ENCODE results near the gene THOC6.

THOC6 gene

DNA sequence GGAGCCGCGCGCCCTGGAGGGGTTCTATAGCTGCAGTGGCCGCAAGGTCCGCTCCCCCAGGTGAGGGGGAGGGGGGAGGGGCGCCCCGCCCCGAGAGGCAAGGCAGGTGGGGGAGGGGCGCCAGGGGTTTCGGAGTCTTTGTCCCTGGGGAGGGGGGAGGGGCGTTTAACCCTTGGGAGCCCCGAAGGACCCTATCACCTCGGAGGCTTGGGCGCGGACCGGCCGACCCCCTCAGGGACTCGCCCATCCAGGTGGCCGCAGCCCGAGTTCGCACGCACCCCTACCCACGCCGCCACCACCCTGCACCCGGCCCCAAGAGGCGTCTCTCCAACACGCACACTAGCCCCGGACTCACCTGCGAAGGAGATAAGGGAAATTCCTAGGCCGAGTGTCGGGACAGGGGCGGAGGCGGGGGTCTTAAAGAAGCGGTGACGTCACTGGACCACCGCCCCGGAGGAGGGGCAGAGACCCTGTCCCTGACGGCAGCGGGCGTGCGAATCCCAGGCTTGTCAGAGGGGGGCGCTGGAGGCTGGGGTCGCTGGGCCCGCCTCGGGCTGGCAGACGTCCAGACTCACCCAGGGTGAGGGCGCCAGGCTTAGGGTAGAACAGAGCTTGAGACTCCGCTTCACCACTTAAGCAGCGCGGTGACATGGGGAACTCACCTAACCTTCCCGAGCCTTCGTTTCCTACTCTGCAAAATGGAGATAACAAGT, 5.9 kb upstream of the THOC6 start, which contains the start of gene CLDN6:
Gene CLDN6 (minus strand): TSS at position 390 of the 713 bp plus-strand sequence. CDS start 2,162 bp downstream, outside the sequence.
- DNase-seq: no peak

DNA sequence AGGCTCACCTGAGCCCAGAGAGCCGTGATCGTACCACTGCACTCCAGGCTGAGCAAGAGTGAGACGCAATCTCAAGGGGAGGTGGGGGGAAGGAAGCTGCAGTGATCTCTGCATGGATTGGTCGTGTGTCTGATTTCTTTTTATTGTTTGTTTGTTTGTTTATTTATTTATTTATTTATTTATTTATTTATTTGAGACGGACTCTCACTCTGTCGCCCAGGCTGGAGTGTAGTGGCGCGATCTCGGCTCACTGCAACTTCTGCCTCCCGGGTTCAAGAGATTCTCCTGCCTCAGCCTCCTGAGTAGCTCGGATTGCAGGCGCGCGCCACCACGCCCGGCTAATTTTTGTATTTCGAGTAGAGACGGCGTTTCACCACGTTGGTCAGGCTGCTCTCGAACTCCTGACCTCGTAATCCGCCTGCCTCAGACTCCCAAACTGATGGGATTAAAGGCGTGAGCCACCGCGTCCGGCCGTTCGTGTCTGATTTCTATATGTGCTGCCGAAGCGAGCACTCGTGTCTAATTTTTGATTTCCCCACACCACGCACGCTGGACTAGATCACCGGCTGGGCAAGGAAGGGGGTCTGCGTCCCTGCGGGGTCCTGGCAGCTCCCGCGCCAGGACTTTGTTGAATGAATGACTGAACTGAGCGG, 4.1 kb upstream of the THOC6 start:
- DNase-seq: no peak

DNA sequence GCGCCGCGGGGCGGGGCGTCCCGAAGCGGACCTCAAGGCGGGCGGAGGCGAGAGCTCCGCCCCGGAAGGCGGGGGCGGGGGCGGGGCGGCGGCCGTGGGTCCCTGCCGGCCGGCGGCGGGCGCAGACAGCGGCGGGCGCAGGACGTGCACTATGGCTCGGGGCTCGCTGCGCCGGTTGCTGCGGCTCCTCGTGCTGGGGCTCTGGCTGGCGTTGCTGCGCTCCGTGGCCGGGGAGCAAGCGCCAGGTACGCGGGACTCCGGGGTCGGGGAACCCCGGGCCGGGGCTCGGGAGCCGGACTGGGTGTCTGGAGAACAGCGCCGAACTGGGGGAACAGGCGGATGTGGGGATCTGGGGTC, 3.6 kb upstream of the THOC6 start, which contains the start of gene TNFRSF12A:
Gene TNFRSF12A (plus strand): TSS at position 122 of the 357 bp plus-strand sequence. CDS start 30 bp downstream, at position 152.
- DNase-seq: peak; percentile 8

DNA sequence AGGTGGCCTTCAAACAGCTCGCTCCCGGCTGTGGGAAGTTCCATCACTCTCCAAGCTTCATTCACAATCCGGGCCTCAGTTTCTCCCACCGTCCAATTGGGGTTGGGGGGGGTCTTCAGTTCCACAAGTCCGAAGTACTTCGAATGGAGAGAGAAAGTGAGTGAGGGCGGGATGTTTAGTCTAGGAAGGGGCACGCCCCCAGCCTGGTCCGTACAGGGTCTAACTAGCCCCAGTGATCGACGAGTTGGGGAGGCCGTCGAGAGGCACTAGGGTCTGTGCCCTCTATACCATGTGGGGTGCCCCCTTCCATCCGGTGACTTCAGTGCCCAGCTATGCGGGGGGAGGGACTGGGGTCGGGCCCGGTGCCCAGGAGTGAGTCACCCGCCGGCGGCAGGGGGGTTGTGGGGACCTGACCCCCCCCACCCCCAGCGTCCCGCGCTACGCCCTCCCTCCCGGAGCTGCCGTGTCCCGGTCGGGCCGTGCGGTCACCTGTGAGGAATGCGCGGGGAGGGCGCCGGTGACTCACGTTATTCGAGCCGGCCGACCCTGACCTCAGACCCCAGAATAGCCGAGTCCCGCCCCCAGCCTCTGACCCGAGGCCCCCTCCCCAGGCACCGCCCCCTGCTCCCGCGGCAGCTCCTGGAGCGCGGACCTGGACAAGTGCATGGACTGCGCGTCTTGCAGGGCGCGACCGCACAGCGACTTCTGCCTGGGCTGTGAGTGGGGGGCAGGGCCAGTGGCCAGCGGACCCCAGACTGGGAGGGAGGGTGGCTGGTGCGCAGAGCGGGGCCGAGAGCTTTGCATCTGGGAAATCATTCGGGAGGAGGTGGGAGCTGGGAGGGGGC, 3.0 kb upstream of the THOC6 start:
- DNase-seq: no peak

DNA sequence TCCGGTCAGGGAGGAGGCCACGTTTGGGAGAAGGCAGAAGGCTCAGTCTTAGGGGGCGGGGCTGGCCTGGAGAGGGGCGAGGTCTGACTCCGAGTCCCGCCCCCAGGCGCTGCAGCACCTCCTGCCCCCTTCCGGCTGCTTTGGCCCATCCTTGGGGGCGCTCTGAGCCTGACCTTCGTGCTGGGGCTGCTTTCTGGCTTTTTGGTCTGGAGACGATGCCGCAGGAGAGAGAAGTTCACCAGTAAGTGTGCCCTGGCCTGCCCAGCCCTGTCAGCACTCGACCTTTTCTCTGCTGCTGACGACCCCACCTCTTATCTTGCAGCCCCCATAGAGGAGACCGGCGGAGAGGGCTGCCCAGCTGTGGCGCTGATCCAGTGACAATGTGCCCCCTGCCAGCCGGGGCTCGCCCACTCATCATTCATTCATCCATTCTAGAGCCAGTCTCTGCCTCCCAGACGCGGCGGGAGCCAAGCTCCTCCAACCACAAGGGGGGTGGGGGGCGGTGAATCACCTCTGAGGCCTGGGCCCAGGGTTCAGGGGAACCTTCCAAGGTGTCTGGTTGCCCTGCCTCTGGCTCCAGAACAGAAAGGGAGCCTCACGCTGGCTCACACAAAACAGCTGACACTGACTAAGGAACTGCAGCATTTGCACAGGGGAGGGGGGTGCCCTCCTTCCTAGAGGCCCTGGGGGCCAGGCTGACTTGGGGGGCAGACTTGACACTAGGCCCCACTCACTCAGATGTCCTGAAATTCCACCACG, 2.2 kb upstream of the THOC6 start:
- DNase-seq: no peak

DNA sequence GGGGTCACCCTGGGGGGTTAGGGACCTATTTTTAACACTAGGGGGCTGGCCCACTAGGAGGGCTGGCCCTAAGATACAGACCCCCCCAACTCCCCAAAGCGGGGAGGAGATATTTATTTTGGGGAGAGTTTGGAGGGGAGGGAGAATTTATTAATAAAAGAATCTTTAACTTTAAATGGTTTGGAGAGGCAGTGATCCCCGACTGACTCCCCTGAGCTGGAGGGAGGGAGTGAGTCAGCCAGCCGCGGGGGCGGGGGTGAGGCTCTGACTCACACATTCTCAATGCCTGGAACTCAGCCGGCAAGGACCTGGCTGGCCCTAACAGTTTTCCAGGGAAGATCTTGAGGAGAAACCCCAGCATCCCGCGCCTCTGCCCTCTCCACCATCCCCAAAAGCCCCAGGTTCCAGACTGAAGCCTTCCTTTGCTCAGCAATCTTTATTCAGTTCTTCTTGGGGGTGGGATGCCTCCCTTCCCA, 1.6 kb upstream of the THOC6 start:
- DNase-seq: no peak

DNA sequence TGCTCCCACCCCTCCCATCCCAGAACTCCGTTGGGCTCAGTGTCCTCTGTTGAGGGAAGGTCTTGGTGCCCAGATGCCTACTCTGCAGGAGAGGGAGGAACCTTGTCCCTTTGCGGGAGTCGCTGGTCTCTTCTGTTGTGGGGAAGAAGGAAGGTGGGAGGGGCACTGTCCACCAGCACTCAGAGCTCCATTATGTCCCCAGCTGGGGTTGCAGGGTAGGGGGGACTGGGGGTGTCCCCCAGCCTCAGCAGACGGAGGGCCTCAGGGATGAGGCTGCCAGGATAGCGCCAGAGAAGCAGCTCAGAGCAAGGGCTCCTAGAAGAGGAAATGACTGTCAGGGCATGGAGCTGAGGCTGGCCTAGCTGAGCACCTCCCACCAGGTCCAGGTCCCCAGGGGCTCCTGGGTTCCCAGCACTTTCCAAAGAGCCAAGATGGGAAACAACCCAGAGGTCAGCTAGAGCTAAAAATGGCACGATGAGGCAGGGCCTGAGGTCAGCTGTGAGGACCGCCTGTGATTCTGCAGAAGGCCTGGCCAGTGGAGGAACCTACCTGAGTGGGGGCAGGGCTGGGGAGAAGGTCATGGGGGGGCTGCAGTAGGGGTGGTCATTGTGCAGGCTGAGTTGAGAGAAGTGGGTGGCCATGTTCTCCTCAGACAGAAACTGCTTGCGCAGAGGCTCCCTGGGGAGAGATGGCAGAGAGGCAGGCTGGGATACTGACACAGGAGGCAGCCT, 986 bp upstream of the THOC6 start:
- no peak for DNase-seq

DNA sequence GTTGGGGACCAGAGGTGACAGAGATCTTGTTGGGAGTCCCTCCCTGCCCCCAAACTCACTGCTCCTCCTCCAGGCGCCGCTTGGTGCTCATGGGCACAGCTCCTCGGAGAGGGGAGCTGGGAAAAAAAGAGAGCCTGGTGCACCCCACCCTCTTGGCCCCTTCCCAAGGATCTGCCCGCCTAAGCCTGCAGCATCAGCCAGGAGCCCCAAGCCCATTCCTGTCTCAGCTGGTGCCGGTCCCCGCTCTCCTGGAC, 493 bp upstream of the THOC6 start:
- no peak for DNase-seq

DNA sequence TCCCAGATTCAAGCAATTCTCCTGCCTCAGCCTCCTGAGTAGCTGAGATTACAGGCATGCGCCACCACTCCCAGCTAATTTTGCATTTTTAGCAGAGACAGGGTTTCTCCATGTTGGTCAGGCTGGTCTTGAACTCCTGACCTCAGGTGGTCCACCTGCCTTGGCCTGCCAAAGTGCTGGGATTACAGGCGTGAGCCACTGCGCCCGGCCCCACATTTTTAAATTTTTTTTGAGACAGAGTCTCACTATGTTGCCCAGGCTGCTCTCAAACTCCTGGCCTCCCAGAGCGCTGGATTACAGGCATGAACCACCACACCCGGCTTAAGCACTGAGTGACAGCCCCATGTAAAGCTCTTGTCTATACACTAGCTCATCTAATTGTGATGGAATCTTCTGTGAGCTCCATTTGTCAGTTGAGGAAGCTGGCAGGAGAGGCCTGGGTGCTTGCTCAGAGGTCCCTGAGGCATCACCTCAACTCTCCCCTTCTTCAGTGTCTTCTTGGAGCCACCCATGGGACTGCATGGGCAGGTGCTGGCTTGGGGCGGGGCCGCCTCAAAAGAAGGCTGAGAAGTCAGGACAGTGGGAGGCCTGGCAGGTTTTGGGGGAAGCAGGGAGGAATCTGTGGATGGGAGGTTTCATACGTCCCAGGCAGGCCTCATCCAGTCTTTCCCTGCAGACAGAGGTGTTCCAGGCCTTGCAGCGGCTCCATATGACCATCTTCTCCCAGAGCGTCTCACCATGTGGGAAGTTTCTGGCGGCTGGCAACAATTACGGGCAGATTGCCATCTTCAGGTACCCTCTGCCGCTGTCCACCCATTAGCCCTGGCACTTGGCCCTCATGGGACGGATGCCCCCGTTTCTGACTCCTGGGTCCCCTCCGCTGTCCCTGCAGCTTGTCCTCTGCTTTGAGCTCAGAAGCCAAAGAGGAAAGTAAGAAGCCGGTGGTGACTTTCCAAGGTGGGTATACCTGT, 1.5 kb downstream of the THOC6 start:
- no peak for DNase-seq

DNA sequence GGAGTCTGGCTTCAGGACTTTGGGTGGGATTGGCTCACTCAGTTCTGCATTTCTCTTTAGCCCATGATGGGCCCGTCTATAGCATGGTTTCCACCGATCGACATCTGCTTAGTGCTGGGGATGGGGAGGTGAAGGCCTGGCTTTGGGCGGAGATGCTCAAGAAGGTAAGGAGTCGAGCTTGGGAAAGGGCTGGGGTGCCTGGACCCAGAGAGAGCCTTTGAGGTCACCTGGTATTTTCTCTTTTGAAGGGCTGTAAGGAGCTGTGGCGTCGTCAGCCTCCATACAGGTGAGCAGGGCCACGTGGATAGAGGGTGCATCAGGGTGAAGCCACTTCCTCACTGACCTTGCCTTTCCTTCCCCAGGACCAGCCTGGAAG, 2.2 kb downstream of the THOC6 start:
- DNase-seq: no peak

DNA sequence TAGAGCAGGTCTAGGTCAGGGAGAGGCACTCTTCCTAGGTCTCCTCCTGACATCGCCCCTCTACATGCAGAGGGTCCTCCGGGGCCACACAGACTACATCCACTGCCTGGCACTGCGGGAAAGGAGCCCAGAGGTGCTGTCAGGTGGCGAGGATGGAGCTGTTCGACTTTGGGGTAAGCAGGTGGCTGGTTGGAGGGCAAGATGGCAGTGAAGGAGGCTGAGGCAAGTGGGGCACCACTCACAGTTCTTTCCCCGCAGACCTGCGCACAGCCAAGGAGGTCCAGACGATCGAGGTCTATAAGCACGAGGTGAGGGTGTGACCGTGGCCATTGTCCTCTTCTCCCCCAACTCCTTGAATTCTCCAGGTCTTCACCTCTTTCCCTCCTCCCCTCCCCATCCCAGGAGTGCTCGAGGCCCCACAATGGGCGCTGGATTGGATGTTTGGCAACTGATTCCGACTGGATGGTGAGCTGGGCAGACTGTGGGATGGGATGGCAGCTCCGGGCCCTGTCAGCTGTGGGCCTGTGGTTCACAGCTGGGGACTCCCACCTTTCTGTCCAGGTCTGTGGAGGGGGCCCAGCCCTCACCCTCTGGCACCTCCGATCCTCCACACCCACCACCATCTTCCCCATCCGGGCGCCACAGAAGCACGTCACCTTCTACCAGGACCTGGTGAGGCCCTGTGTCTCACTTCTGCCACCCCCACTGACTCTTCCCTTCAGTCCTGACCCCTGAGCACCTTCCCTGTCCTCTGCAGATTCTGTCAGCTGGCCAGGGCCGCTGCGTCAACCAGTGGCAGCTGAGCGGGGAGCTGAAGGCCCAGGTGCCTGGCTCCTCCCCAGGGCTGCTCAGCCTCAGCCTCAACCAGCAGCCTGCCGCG, 3.0 kb downstream of the THOC6 start:
- DNase-seq: no peak

DNA sequence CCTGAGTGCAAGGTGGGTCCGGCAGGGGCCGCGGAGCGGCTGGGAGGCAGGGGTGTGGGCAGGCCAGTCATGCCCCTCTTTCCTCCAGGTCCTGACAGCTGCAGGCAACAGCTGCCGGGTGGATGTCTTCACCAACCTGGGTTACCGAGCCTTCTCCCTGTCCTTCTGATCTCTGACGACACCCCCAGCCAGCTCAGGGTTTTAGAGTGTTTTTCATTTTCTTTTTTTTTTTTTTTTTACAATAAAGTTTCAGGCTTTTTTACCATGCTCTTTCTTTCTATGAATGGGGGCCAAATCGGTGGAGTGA, 3.6 kb downstream of the THOC6 start:
- DNase-seq: no peak

DNA sequence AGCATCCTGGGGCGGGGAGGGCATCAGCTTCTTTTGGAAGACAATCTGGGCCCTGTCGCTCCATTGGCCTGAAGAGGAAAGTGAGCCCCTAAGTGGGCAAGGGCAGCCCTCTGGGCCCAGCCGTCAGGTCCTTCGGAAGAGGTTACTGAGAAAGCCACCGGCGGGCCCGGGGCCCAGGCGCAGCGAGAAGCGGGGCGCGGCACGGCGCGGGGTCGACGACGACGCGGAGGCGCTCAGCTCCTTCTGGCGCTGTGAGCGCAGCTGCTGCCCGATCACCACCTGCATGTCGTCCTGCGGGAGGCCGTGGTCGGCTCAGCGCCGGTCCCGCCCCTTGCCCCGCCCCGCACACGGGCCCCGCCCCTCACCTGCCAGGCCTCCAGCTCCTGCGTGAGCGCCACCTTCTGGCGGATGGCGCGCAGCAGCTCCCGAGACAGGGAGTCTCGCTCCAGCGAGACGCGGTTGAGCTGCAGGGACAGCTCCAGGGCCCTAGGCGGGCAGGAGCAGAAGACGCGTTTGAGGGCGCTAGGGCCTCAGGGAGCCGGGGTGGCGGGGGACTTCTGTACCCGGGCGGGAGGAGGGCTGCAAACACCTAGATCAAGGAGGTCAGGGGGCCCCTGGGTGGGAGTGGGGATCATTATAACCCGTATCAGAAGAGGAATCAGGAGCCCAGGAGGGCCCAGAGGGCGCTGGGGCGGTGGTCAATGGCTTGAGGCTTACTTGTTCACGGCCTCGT, 4.3 kb downstream of the THOC6 start:
- DNase-seq: peak; percentile 68

DNA sequence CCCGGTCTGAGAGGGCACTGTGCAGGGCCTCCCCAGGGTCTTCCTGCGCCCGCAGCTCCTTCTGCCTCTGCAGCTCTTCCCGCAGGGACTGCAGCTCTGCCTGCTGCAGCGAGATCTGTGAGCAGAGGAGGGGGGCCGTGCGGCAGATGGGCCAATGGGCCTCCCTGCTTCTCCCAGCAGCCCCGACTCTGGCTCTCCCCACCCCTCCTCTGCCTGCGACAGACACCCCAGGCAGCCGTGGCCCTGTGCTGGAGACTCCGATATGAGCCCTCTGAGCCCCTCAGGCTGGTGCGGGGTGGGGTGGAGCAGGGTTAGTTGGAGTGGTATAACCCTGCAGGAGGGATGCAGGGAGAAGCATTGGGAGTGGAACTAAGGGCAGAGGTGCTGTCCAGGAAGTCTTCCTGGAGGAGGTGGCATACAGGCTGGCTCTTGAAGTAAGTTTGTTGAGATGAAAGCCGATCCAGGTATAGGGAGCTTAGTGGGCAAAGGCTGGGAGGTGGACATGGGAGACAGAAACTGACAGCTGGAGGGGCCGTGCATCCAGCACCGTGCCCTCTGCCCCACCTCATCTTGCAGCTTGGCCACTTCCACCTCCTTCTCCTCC, 5.0 kb downstream of the THOC6 start:
- DNase-seq: no peak

DNA sequence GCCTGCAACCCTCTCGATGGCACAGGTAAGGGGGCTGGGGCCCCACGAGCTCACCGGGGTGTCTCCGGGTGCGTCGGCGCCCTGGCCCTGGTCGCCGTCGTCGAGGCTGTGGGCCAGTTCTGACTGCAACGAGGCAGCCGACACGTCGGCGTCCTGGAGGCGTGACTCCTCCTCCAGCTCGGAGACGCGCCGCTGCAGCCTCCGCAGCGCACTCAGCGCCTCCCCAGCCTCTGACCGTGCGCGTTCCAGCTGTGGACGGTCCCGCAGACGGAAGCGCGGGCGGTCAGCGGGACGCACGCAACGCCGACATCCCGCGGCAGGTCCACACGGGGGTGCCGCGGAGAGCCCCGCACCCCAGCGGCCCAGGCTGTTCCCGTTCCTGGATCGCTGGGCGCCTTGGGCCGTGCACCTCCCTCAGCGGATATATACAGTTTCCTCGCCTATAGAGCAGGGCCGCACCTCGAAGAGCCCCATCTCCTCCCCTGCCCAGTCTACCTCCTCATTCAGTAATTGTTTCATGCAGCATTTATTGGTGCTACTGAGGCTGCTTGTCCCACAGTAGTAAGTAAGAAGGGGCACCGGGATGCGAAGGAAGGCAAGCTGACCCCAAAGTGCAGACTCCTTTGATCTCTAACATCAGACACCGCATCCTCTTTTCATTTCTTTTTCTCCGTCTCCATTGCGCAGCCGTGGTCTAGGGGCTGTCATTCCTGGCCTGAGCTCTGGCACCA, 5.8 kb downstream of the THOC6 start:
- no peak for DNase-seq

DNA sequence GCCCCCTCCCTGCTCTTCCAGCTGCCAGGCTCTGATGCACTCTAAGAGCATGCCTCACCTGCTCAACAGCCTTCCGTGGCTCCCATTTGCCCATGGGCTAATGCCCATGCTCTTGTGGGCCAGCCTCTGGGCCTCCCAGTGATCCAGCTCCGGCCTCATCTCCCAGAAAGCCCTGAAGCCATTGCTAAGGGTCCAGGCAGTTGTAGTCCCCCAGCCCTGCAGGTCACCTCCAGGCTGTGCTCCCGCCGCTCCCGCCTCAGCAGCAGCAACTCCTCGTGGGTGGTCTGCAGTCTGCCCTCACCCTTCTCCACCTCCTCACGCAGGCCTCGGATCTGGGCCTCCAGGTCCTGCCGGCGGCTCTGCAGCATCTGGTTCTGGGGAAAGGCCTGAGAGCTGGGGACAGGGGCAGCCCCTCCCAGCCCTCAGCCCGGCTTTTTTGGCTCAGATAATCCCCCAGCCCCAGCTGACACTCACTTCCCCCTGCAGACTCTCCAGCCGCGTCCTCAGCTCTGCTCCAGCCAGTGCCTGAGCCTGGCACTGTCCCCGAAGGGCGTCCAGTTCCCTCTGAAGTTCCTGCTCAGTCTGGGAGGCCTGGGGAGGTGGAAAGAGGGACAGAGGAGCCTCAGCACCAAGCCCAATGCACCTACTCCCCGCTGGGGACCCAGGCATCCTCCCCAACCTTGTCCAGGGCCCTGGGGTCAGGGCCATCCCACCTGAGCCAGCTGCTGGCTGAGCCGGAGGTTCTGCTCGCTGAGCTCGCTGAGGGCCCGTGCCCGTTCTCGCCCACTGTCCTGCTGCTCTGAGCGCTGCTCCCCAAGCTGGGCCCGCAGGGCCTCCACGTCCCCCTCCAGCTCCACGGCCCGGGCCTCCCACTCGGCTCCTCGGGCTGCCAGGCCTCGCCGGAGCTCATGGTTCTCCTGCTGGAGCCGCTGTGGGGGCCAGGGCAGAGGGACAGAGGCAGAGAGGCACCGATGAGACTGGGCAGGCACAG, 6.7 kb downstream of the THOC6 start:
- no peak for DNase-seq

DNA sequence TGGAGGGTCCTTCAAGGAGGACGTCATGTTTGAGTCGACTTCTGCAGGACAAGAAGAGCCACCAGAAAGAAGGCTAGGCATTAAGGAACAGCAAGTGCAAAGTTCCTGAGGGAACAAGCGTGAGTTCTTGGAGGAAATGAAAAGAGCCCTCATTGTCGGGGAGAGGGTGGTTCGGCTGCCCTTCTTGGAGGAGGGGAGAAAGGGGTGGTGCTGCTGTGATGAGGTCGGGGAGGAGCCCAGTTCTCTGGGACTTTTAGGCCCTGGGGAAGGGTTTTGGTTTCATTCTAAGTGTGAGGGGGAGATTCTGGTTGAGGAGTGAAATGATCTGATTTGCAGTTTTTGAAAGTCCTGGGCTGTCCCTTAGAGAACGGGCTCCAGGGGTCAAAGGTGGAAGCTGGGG, 8.8 kb downstream of the THOC6 start:
- no peak for DNase-seq
